Measurements from ENCODE around the gene FSD1L.
A peak's percentile ranks its signal among the peaks of the same experiment; 100 is the strongest.
"Not testable (repeated sequence)": the region's sequence is repeated elsewhere in the genome, so short reads cannot be mapped to it uniquely, and the experiment has no call there.

Gene FSD1L

GRCh38 chr9:105520992-105521391 lies 73.2 kb downstream of the FSD1L start:
- H3K27ac Mint-ChIP-seq; H3K27me3 Mint-ChIP-seq (ENCODE audit: low read depth); H3K36me3 Mint-ChIP-seq (ENCODE audit: low read depth); H3K4me3 Mint-ChIP-seq; H3K9me3 Mint-ChIP-seq; H3K4me1 Mint-ChIP-seq (ENCODE audit: low read depth); DNase-seq (ENCODE audit: low spot score): not testable (repeated sequence)

GRCh38 chr9:105522618-105523385 lies 75.0 kb downstream of the FSD1L start:
- H3K4me3 Mint-ChIP-seq; H3K36me3 Mint-ChIP-seq (ENCODE audit: low read depth); H3K9me3 Mint-ChIP-seq; H3K27me3 Mint-ChIP-seq (ENCODE audit: low read depth); DNase-seq (ENCODE audit: low spot score); H3K27ac Mint-ChIP-seq; H3K4me1 Mint-ChIP-seq (ENCODE audit: low read depth): not testable (repeated sequence)

- H3K36me3 Mint-ChIP-seq (ENCODE audit: low read depth): no peaks in the 10 kb centered on the region
- no peak for DNase-seq (ENCODE audit: low spot score)
- no peak overlapping the region for H3K27ac Mint-ChIP-seq
- no peaks in the 10 kb centered on the region for H3K9me3 Mint-ChIP-seq
- peaks cover 2% of the 10 kb centered on the region for H3K27me3 Mint-ChIP-seq (ENCODE audit: low read depth)
- peaks cover 5% of the 10 kb centered on the region for H3K4me1 Mint-ChIP-seq (ENCODE audit: low read depth)
- H3K4me3 Mint-ChIP-seq: no peak overlapping the region
Observed at GRCh38 chr9:105531530-105531929, 83.7 kb downstream of the FSD1L start.

- Mint-ChIP-seq H3K4me1 (ENCODE audit: low read depth) (peaks cover 5% of the 10 kb centered on the region), H3K9me3 (no peaks in the 10 kb centered on the region), H3K27ac (no peak overlapping the region), H3K27me3 (ENCODE audit: low read depth) (peaks cover 2% of the 10 kb centered on the region), H3K4me3 (no peak overlapping the region), H3K36me3 (ENCODE audit: low read depth) (no peaks in the 10 kb centered on the region)
- DNase-seq (ENCODE audit: low spot score): no peak
Observed at GRCh38 chr9:105535920-105536668, 88.3 kb downstream of the FSD1L start.

- Mint-ChIP-seq H3K27me3 (ENCODE audit: low read depth) (no peaks in the 10 kb centered on the region), H3K27ac (no peak overlapping the region), H3K9me3 (no peaks in the 10 kb centered on the region), H3K36me3 (ENCODE audit: low read depth) (no peaks in the 10 kb centered on the region), H3K4me3 (no peak overlapping the region), H3K4me1 (ENCODE audit: low read depth) (no peaks in the 10 kb centered on the region)
- DNase-seq (ENCODE audit: low spot score): no peak
Observed at GRCh38 chr9:105539452-105539851, 91.6 kb downstream of the FSD1L start.

- Mint-ChIP-seq H3K27ac (no peak overlapping the region), H3K4me1 (ENCODE audit: low read depth) (no peaks in the 10 kb centered on the region), H3K36me3 (ENCODE audit: low read depth) (no peaks in the 10 kb centered on the region), H3K4me3 (no peak overlapping the region), H3K27me3 (ENCODE audit: low read depth) (no peaks in the 10 kb centered on the region), H3K9me3 (no peaks in the 10 kb centered on the region)
- DNase-seq (ENCODE audit: low spot score): no peak
Observed at GRCh38 chr9:105541838-105542237, 94.0 kb downstream of the FSD1L start.

- H3K27me3 Mint-ChIP-seq (ENCODE audit: low read depth): no peaks in the 10 kb centered on the region
- no peak overlapping the region for H3K27ac Mint-ChIP-seq
- no peak for DNase-seq (ENCODE audit: low spot score)
- H3K4me1 Mint-ChIP-seq (ENCODE audit: low read depth): peaks cover 10% of the 10 kb centered on the region
- peaks cover 5% of the 10 kb centered on the region for H3K36me3 Mint-ChIP-seq (ENCODE audit: low read depth)
- no peak overlapping the region for H3K4me3 Mint-ChIP-seq
- no peaks in the 10 kb centered on the region for H3K9me3 Mint-ChIP-seq
Observed at GRCh38 chr9:105554042-105554441, 106.2 kb downstream of the FSD1L start.

GRCh38 chr9:105557804-105558610 lies 110.2 kb downstream of the FSD1L start, which contains the start of gene FKTN:
FKTN (plus strand) TSS chr9:105558131; CDS start chr9:105575033, 16,902 bp downstream.
- Mint-ChIP-seq H3K4me3 (peak within 1 kb of the TSS; percentile 93), H3K36me3 (ENCODE audit: low read depth) (peaks cover 24% of the 10 kb centered on the region), H3K4me1 (ENCODE audit: low read depth) (peaks cover 13% of the 10 kb centered on the region), H3K27me3 (ENCODE audit: low read depth) (no peaks in the 10 kb centered on the region), H3K9me3 (peaks cover 18% of the 10 kb centered on the region), H3K27ac (peak within 1 kb of the TSS; percentile 69)
- DNase-seq (ENCODE audit: low spot score): peak; percentile 81

- Mint-ChIP-seq H3K27me3 (ENCODE audit: low read depth) (no peaks in the 10 kb centered on the region), H3K4me1 (ENCODE audit: low read depth) (no peaks in the 10 kb centered on the region), H3K4me3 (no peak overlapping the region), H3K9me3 (peaks cover 22% of the 10 kb centered on the region), H3K27ac (no peak overlapping the region), H3K36me3 (ENCODE audit: low read depth) (peaks cover 24% of the 10 kb centered on the region)
- DNase-seq (ENCODE audit: low spot score): no peak
Observed at GRCh38 chr9:105572455-105572854, 124.6 kb downstream of the FSD1L start.

- H3K4me3 Mint-ChIP-seq; H3K4me1 Mint-ChIP-seq (ENCODE audit: low read depth); H3K27me3 Mint-ChIP-seq (ENCODE audit: low read depth); DNase-seq (ENCODE audit: low spot score); H3K27ac Mint-ChIP-seq; H3K9me3 Mint-ChIP-seq: not testable (repeated sequence)
- H3K36me3 Mint-ChIP-seq (ENCODE audit: low read depth): peaks cover 19% of the 10 kb centered on the region
Observed at GRCh38 chr9:105579952-105580351, 132.1 kb downstream of the FSD1L start.

- not testable (repeated sequence) for DNase-seq (ENCODE audit: low spot score); H3K27me3 Mint-ChIP-seq (ENCODE audit: low read depth); H3K27ac Mint-ChIP-seq; H3K9me3 Mint-ChIP-seq; H3K4me3 Mint-ChIP-seq; H3K36me3 Mint-ChIP-seq (ENCODE audit: low read depth); H3K4me1 Mint-ChIP-seq (ENCODE audit: low read depth)
Observed at GRCh38 chr9:105581550-105581949, 133.7 kb downstream of the FSD1L start.

- H3K36me3 Mint-ChIP-seq (ENCODE audit: low read depth): peaks cover 21% of the 10 kb centered on the region
- no peak overlapping the region for H3K4me3 Mint-ChIP-seq
- no peak for DNase-seq (ENCODE audit: low spot score)
- H3K27ac Mint-ChIP-seq: no peak overlapping the region
- no peaks in the 10 kb centered on the region for H3K27me3 Mint-ChIP-seq (ENCODE audit: low read depth)
- H3K9me3 Mint-ChIP-seq: peaks cover 10% of the 10 kb centered on the region
- H3K4me1 Mint-ChIP-seq (ENCODE audit: low read depth): no peaks in the 10 kb centered on the region
Observed at GRCh38 chr9:105593145-105593544, 145.3 kb downstream of the FSD1L start.
